Activated T-helper 1 cell treated with anti-CD3 and anti-CD28 coated beads, Interleukin-12 subunit alpha, Interleukin-12 subunit beta, Interleukin-2, Interleukin-4 antibody, amounts not matched to agents 30 ng/mL and 10 ng/mL and 1 ng/mL, durations not matched to agents 14 hours and 24 hours and 36 hours (primary cell): Measurements from ENCODE around the gene LIMCH1. TPM values are rescaled to one million over a fixed set of nuclear protein-coding genes. Genes with fewer than 3 reads are reported as not detected.
"Not testable (repeated sequence)": the region's sequence is repeated elsewhere in the genome, so short reads cannot be mapped to it uniquely, and the experiment has no call there.

Experiments used
- DNase-seq: peaks from one replicate; pipeline ENCODE4 v3.0.0; 2021; ENCODE audit warnings: low spot score
- H3K27ac Mint-ChIP-seq: one replicate; pipeline ENCODE4 v1.8.0; 2021; ENCODE audit warnings: mild to moderate bottlenecking, mixed read lengths
- H3K27me3 Mint-ChIP-seq: one replicate; pipeline ENCODE4 v1.8.0; 2022; ENCODE audit warnings: mild to moderate bottlenecking, moderate library complexity, mixed read lengths; ENCODE audit not compliant: insufficient read depth
- H3K36me3 Mint-ChIP-seq: one replicate; pipeline ENCODE4 v1.8.0; 2021; ENCODE audit warnings: low read depth, mixed read lengths
- H3K4me1 Mint-ChIP-seq: one replicate; pipeline ENCODE4 v1.8.0; 2021; ENCODE audit warnings: low read depth, mixed read lengths
- H3K4me3 Mint-ChIP-seq: one replicate; pipeline ENCODE4 v1.8.0; 2021; ENCODE audit warnings: mild to moderate bottlenecking, moderate library complexity, mixed read lengths
- H3K9me3 Mint-ChIP-seq: one replicate; pipeline ENCODE4 v1.8.0; 2021; ENCODE audit warnings: mixed read lengths
- intact Hi-C: fragments of 100-400 bp; cut with micrococcal nuclease; formaldehyde crosslinking; loops from one replicate; pipeline ENCODE4 v1.15.1; 2024
- total RNA-seq: library from RNA; stranded (reverse); gene quantifications from 2 replicates; pipeline ENCODE4 v1.2.3, GENCODE V29; 2022

Gene LIMCH1
- total RNA-seq, 1 donor from 2014 or later, result not detected

DNA sequence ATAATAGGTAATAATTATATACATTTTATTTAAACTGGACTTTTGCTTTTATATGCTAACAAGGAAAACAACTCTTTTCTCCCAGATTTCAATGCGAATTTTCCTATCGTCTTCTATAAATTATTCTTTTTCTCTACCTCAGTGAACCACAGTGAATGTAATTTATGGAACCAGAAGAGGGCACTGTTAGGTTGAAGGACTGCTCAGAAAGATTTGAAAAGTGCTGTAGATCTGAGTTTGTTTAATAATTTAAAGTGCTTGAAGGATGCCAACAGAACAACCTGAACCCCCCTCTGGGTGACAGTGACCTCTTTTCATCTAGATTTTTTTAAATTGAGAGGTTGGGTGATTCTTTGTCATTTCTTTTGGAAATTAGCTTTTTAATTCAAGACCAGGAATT, 155.7 kb downstream of the LIMCH1 start:
- Mint-ChIP-seq H3K9me3 (no peaks in the 10 kb centered on the region), H3K36me3 (no peaks in the 10 kb centered on the region), H3K27ac (no peak overlapping the region), H3K27me3 (no peaks in the 10 kb centered on the region), H3K4me1 (no peaks in the 10 kb centered on the region), H3K4me3 (no peak overlapping the region)
- DNase-seq, result no peak
- intact Hi-C loops, result loop anchor here (1.0 kb wide), 2 partner anchors 190 to 195 kb away; no protein-coding TSS in a partner anchor

DNA sequence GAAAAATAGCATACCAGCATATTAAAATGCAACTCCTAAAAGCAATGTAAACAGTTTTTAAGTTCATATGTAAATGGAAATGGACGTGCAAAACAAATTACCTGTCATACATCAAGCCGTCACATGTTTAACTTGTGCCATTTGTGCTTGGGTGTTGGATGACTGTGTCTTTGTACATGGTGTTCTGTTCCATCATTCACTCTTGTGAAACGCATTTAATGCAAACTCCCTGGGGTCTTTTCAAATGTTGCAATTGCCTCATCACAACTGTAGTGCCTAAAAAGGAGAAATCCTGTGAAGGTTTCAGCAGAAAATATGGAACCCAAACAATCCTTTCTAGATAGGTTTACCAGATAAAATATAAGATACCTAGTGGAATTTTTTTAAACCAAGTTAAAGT, 158.2 kb downstream of the LIMCH1 start:
- no peak for DNase-seq
- Mint-ChIP-seq H3K4me3 (no peak overlapping the region), H3K27ac (no peak overlapping the region), H3K4me1 (no peaks in the 10 kb centered on the region), H3K27me3 (no peaks in the 10 kb centered on the region), H3K36me3 (no peaks in the 10 kb centered on the region), H3K9me3 (no peaks in the 10 kb centered on the region)
- intact Hi-C loops, result no loop called here

DNA sequence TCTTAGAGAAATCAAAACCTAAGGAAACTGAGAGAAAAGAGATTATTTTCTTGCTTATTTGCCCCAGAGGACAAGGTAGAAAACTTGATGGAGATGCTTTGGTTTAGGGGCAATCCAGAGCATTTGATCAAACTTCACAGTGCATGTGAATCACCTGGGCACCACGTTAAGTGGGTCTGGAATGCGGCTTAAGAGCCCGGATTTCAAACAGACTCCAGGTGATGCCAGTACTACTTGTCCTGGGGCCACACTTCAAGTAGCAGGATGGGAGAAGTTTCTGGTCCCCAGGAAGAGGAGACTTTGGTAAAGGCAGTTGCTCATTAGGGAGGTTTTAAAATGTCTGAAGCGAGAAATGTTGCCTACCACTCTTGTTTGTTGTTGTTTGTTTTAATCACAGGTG, 158.8 kb downstream of the LIMCH1 start:
- intact Hi-C loops, result no loop called here
- Mint-ChIP-seq H3K4me1 (no peaks in the 10 kb centered on the region), H3K9me3 (no peaks in the 10 kb centered on the region), H3K36me3 (no peaks in the 10 kb centered on the region), H3K27ac (no peak overlapping the region), H3K27me3 (no peaks in the 10 kb centered on the region), H3K4me3 (no peak overlapping the region)
- DNase-seq, result no peak

DNA sequence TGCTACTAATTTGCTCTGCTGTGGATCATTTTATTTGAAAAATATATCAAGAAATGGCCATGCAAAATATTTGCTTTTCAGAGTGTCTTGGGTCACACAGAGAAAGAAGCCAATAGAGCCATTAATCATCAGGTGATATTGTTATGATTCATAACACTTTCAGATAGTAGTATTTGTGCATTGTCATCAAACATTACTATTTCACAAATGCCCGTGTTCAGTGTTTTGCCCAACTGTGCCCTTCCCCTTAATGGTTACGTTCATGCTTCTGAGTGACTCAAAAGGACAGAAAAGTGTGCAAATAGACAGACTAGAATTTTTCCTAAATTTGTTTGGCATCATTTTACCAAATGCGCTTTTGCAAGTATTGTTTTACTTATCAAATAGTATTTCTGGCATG, 164.0 kb downstream of the LIMCH1 start:
- Mint-ChIP-seq H3K4me3 (no peak overlapping the region), H3K36me3 (no peaks in the 10 kb centered on the region), H3K27ac (no peak overlapping the region), H3K4me1 (no peaks in the 10 kb centered on the region), H3K27me3 (peaks cover 3% of the 10 kb centered on the region), H3K9me3 (no peaks in the 10 kb centered on the region)
- DNase-seq, result no peak
- intact Hi-C loops, result no loop called here

DNA sequence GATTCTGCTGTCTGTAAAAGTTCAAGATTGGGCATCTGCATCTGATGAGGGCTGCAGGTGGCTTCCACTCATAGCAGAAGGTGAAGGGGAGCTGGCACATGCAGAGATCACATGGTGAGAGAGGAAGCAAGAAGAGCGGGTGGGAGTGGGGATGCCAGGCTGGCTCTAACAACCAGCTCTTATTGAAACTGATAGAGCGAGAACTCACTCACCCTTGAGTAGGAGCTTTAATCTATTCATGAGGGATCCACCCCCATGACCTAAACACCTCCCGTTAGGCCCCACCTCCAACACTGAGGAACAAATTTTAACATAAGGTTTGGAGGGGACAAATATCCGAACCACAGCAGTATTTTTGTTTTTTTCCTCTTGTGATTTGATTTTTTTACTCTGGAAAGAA, 164.8 kb downstream of the LIMCH1 start:
- Mint-ChIP-seq H3K9me3 (no peaks in the 10 kb centered on the region), H3K36me3 (no peaks in the 10 kb centered on the region), H3K4me3 (no peak overlapping the region), H3K27me3 (peaks cover 3% of the 10 kb centered on the region), H3K4me1 (no peaks in the 10 kb centered on the region), H3K27ac (no peak overlapping the region)
- DNase-seq, result no peak
- intact Hi-C loops, result no loop called here

DNA sequence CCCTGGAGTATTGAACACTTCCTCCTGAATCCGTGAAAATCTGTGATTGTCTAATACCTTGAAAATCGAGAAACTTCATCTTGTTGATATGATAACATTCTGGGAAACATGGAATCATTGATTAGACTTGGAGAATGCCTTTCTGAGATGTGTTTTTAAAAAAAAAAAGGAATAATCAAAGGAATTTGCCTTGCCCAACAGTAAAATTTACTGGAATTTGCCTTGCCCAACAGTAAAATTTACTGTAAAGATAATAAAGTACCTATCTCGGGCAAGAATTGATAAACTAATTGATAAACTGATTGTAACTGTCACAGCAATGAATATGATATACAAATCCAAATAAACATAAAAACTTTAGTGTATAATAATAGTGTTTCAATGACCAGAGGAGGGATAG, 165.8 kb downstream of the LIMCH1 start:
- H3K4me3 Mint-ChIP-seq, result no peak overlapping the region

DNA sequence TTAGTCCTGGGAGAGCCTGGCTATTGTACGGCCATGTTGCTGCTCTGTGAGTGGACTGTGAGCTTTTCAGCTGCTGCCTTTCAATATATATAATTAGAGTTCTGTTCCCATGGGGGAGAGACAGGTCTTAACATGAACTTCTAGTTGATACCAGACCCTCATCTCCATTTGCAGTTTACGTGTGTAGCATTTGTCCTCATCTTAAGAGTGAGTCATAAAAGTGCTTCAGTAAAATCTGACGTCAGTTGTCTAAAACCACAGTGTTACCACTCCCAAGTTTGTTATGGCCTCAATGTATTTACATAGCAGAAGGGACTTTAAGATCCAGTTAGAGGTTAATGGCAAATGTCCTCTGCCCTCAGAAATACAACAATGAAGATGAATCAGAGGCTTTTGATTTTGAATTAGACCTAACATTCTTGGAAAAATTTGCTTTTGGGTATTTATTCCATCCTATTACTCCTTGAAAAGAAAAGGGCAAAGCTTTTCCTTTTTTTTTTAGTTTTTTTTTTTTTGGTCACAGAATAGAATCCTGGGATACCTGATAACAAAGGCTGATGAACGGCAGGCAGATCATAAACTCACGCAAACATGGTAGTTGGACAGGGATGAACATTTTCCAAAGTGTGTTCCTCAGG, 172.0 kb downstream of the LIMCH1 start:
- Mint-ChIP-seq H3K27me3 (peaks cover 2% of the 10 kb centered on the region), H3K9me3 (peaks cover 3% of the 10 kb centered on the region), H3K4me3 (no peak overlapping the region), H3K4me1 (no peaks in the 10 kb centered on the region), H3K36me3 (no peaks in the 10 kb centered on the region), H3K27ac (no peak overlapping the region)
- intact Hi-C loops, result no loop called here
- DNase-seq, result no peak

More for the DNA sequence above, 165.8 kb downstream of the LIMCH1 start:
- H3K4me1 Mint-ChIP-seq, result no peaks in the 10 kb centered on the region
- no peaks in the 10 kb centered on the region for H3K9me3 Mint-ChIP-seq
- H3K36me3 Mint-ChIP-seq, result no peaks in the 10 kb centered on the region
- DNase-seq, result no peak
- H3K27ac Mint-ChIP-seq, result no peak overlapping the region
- peaks cover 3% of the 10 kb centered on the region for H3K27me3 Mint-ChIP-seq
- intact Hi-C loops, result no loop called here

DNA sequence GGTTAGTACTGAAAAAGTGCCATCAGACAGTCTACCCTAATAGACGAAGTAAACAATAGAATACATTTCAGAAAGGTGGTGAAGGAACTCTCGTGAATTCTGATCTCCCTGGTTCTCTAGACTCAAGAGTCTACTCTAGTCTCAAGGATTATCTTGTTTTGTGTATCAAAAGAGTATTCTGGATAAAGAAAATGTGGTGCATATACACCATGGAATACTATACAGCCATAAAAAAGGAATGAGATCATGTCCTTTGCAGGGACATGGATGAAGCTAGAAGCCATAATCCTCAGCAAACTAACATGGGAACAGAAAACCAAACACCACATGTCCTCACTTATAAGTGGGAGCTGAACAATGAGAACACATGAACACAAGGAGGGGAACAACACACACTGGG, 173.7 kb downstream of the LIMCH1 start:
- H3K4me1 Mint-ChIP-seq, intact Hi-C loops, H3K27me3 Mint-ChIP-seq, H3K9me3 Mint-ChIP-seq, H3K27ac Mint-ChIP-seq, H3K36me3 Mint-ChIP-seq, H3K4me3 Mint-ChIP-seq, DNase-seq: not testable (repeated sequence)

DNA sequence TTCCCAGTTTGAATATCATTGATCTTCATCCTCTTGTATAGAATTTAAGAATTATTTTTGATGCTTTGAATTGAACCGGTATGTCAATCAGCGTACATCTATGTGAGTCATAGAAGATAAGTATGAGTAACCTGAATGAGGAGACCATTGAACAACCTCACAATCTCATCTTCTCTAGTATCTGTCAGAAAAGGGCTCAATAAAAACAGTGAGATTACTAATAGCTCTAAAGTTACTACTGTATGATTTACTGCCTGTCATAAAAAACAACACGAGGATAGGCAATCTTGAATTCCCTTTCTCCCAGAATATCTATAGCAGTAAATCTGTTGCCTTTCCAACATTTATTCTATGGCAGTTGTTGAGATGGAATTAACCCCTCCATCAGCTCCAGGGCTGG, 174.5 kb downstream of the LIMCH1 start:
- Mint-ChIP-seq H3K36me3 (no peaks in the 10 kb centered on the region), H3K9me3 (peaks cover 3% of the 10 kb centered on the region), H3K27me3 (no peaks in the 10 kb centered on the region), H3K4me1 (no peaks in the 10 kb centered on the region), H3K27ac (no peak overlapping the region), H3K4me3 (no peak overlapping the region)
- intact Hi-C loops, result no loop called here
- no peak for DNase-seq

DNA sequence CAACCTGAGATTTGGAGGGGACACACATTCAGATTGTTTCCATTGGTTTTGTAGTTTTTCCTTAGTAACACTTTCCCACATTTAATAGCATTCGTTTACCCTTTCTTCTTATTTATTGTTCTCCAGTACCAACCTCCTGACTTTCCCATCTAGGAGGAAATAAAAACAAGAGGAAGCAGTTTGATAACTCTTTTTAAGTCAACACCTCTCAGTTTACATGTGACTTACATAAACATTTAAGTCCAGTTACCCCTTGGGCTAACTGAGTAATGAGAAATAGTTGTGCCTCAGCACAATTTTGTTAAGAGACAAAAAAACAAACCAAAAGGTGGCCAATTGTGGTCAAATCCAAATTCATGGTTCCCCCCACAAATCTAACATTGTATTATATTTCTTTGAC, 175.8 kb downstream of the LIMCH1 start:
- Mint-ChIP-seq H3K4me3 (no peak overlapping the region), H3K4me1 (no peaks in the 10 kb centered on the region), H3K36me3 (no peaks in the 10 kb centered on the region), H3K27ac (no peak overlapping the region), H3K9me3 (peaks cover 3% of the 10 kb centered on the region), H3K27me3 (no peaks in the 10 kb centered on the region)
- intact Hi-C loops, result no loop called here
- no peak for DNase-seq

DNA sequence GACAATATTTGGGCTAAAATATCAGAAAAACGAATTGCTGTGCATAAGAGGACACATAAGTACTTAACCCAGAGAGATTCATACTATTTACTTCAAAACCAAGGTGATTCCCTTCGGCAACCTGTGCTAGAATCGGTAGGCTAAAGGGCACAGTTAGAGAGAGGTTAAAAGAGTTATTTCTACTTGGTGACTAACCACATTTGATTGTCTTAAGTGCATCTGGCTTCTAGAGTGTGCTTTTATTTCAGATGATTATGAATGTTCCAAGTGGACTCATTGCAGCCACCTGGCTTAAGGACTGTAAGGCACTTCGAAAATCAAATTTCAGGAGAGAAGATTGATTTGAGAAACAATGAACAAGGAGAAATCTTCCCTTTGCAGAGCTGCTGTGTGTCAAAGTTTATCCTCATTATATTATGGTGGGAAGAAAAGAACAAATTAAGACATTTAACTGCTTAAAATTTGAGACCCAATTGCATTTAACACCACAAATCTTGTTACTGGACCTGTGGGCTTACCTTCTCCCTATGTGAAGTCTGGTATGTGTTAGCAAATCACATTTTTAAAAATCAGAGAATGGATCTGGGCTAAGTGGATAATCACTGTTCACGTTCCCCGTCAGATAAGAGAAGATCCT, 176.5 kb downstream of the LIMCH1 start:
- no peaks in the 10 kb centered on the region for H3K27me3 Mint-ChIP-seq
- no peak overlapping the region for H3K4me3 Mint-ChIP-seq
- peaks cover 3% of the 10 kb centered on the region for H3K9me3 Mint-ChIP-seq
- no peak for DNase-seq
- no peaks in the 10 kb centered on the region for H3K36me3 Mint-ChIP-seq
- H3K27ac Mint-ChIP-seq, result no peak overlapping the region
- no peaks in the 10 kb centered on the region for H3K4me1 Mint-ChIP-seq
- intact Hi-C loops, result no loop called here

DNA sequence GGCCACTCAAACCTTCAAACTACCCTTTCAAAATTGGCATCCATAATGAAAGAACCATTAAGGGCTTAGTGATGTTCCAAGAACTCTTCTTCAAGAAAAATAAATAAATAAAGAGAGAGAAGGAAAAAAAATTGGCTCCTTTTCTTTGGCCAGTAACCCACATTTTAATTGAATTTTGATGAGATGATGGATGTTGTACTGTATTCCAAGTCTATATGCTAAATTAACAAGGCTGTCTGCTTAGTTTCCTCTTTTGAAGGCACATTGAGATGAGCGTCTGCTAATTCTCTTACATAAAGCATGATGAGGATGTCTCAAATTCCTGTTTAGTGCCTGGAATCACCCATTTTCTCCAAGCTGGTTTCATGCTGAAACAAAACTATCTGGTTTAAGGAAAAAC, 177.2 kb downstream of the LIMCH1 start:
- Mint-ChIP-seq H3K4me3 (no peak overlapping the region), H3K27ac (no peak overlapping the region), H3K36me3 (no peaks in the 10 kb centered on the region), H3K4me1 (no peaks in the 10 kb centered on the region), H3K9me3 (peaks cover 3% of the 10 kb centered on the region), H3K27me3 (no peaks in the 10 kb centered on the region)
- no peak for DNase-seq
- intact Hi-C loops, result no loop called here

DNA sequence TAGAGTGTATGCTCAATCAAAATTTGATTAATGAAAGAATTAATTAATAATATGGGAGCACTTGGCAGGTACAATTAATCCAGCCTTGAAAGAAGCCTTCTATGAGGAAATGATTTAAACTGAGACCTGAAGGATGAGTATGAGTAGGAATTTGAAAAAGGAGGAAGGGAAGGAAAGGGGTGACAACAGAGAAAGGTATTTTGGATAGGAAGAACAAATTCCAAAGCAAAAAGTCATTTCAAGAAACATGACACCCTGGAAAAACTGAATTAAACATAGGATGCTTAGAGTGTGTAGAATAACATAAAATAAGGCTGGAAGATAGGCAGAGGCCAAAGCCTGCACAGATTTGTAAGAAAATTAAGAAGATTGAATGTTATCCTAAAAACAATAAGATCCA, 180.9 kb downstream of the LIMCH1 start:
- Mint-ChIP-seq H3K9me3 (no peaks in the 10 kb centered on the region), H3K4me1 (no peaks in the 10 kb centered on the region), H3K27me3 (no peaks in the 10 kb centered on the region), H3K4me3 (no peak overlapping the region), H3K27ac (no peak overlapping the region), H3K36me3 (no peaks in the 10 kb centered on the region)
- intact Hi-C loops, result no loop called here
- no peak for DNase-seq

DNA sequence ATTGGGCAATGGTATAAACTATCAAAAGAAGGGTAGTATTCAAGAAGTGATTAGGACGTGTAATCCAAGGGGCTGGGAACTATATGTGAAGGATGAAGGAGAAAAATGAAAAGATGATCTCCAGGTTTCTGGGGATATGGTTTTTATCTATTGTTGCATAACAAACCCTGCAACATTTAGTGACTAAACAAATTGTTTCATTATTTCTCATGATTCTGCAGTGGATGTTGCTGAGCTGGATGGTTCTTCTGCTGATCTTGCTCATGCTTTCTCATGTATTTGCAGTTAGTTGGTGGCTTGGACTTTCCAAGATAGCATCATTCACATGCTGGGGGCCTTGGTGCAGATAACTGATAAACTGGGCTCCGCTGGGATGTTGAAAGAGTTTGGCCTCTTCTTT, 181.5 kb downstream of the LIMCH1 start:
- H3K4me3 Mint-ChIP-seq, result no peak overlapping the region
- no peaks in the 10 kb centered on the region for H3K4me1 Mint-ChIP-seq
- no peak overlapping the region for H3K27ac Mint-ChIP-seq
- H3K36me3 Mint-ChIP-seq, result no peaks in the 10 kb centered on the region
- intact Hi-C loops, result no loop called here
- DNase-seq, result no peak
- H3K27me3 Mint-ChIP-seq, result no peaks in the 10 kb centered on the region
- no peaks in the 10 kb centered on the region for H3K9me3 Mint-ChIP-seq
